Esophagus muscularis mucosa (tissue), 4 donors: ENCODE measurements around the gene SH3D19.
A peak's percentile ranks its signal among the peaks of the same experiment; 100 is the strongest.

ENCODE experiments used
- CTCF ChIP-seq, 3 experiments: fragments of 200-600 bp in 2 of 3; fragments of 450-650 bp in 1 of 3; sonication (generic) in 2 of 3; IDR thresholded peaks; one replicate each; pipeline ENCODE4 v1.5.1; 2017 to 2019; ENCODE audit warnings: antibody characterized with exemption in 3 of 3, mild to moderate bottlenecking in 2 of 3, moderate library complexity in 1 of 3
- EP300 ChIP-seq: sonication (generic); formaldehyde crosslinking; IDR thresholded peaks from one replicate; pipeline ENCODE4 v1.6.1; 2017; ENCODE audit warnings: antibody characterized with exemption
- POLR2A ChIP-seq: fragments of 450-650 bp; IDR thresholded peaks from one replicate; pipeline ENCODE4 v1.6.1; 2017; ENCODE audit warnings: antibody characterized with exemption, moderate library complexity, mild to moderate bottlenecking, low read depth

GRCh38 chr4:151362404-151363164, 37.2 kb upstream of the SH3D19 start:
- TF ChIP-seq POLR2A = no peak
- TF ChIP-seq CTCF (IDR thresholded peaks at IDR 0.05) = peak in 2 of 3 experiments; percentile 96 to 98
- TF ChIP-seq EP300 = no peak
